Measurements from ENCODE around the gene ARFGEF3.

- TF ChIP-seq CTCF (IDR thresholded peaks at IDR 0.05) (no peak), POLR2A (IDR thresholded peaks at IDR 0.05) (no peak), POLR2AphosphoS5 (IDR thresholded peaks at IDR 0.05) (no peak)
Observed at GRCh38 chr6:138334000-138334399, 172.3 kb downstream of the ARFGEF3 start.
